GM12892 (cell line): Measurements from ENCODE around the gene PRELID2.

Experiments
- DNase-seq: peaks from one replicate; pipeline ENCODE4 v3.0.0; 2011; ENCODE audit not compliant: insufficient read length
- FAIRE-seq: peaks from 2 replicates; lab custom pipeline; 2011; peaks lifted over from hg19 to GRCh38; lab: Jason Lieb, UNC
- POLR2A ChIP-seq: IDR thresholded peaks from 2 replicates; pipeline ENCODE4 v1.6.1; 2011; ENCODE audit warnings: low read depth, low read length, control low read depth
- POLR2AphosphoS5 ChIP-seq: IDR thresholded peaks from 2 replicates; pipeline ENCODE4 v1.6.1; 2011; ENCODE audit warnings: low read depth, low read length, control low read depth
- TAF1 ChIP-seq: IDR thresholded peaks from 2 replicates; pipeline ENCODE4 v1.6.1; 2011; ENCODE audit warnings: low read depth, mild to moderate bottlenecking, control low read depth, low read length, borderline replicate concordance

PRELID2 gene

DNA sequence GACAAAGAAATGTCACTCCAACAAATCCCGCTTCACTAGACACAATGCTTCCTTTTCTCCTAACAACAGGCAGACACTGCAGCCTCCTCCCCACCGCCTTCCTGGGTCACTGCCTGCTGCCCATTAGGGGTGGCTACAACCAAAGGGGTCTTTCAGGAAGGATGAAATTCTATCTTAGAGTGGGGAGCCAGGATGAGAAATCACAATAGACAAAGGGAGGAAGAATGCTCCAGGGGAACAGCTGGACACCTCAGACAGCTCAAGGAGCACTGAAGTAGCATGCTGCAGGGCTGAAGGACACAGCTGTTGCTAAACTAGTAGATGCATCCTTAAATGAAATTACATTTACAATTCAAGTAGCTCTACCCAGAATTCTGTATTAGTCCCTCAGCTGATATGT is 54.2 kb downstream of the PRELID2 start:
- no peak for FAIRE-seq
- no peak for DNase-seq

DNA sequence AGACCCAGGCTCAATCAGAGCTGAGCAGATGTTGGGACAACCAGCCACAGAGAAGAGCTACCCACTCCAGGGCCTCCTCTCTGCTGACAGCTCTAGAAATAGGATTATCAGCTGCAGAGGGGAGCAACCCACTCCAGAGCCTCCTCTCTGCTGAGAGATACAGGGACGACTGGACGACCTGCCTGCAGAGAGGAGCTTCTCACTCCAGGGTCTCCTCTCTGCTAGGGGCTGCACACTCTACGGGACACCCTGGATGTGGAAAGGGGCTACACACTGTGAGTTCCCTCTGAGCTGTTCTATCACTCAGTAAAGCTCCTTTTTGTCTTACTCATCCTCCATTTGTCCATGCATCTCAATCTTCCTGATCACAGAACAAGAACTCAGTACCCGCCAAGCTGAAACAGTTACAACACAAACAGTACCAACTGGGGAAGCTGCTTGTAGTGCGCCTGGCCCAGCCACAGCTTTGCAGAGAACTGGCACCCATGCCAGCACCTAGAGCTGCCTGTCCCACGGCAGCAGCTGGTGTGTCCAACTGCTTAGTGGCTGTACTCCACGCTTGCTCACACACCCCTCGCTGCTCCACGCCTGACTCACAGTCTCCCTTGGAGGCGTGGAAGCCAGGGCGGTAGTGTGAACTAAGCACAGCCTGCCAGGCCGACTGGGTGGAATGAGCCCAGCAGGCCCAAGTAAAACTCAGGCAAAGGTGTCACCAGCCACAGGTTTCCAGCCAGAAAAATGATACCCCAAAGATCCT is 56.8 kb downstream of the PRELID2 start:
- TF ChIP-seq POLR2AphosphoS5 (no peak), POLR2A (no peak), TAF1 (no peak)
- FAIRE-seq = no peak
- no peak for DNase-seq

More for the DNA sequence above, 54.2 kb downstream of the PRELID2 start:
- TF ChIP-seq POLR2AphosphoS5 (no peak), TAF1 (no peak), POLR2A (no peak)

DNA sequence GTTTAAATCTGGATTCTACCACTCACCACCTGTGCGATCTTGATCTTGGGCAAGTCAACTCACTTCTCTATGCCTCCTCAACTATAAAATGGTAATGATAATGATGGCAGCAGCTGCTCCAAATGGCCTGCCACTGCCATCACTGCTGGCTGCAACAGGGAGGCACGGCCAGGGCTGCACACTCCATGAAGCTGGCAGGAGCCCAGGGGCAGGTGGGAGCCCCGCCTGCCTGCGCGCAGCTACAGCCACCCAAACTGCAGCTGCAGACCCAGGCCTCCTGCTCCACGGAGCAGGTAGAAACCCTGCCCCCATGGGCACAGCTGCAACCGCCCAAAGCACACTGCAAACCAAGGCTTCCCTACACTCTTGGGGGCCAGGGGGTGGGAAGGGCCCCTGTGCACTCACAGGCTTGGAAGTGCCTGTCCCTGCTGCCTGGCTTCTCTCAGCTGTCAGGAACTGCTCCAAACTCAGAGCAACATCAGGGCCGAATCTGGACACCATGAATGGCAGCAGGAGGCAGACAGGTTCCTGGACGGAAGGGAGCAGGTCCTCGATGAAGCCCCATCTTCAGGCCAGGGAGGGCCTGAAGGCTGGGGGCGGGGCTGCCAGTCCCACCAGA is 57.6 kb downstream of the PRELID2 start:
- TF ChIP-seq POLR2A = no peak
- TF ChIP-seq POLR2AphosphoS5 = no peak
- TF ChIP-seq TAF1 = no peak
- FAIRE-seq (no peak), DNase-seq (no peak)

DNA sequence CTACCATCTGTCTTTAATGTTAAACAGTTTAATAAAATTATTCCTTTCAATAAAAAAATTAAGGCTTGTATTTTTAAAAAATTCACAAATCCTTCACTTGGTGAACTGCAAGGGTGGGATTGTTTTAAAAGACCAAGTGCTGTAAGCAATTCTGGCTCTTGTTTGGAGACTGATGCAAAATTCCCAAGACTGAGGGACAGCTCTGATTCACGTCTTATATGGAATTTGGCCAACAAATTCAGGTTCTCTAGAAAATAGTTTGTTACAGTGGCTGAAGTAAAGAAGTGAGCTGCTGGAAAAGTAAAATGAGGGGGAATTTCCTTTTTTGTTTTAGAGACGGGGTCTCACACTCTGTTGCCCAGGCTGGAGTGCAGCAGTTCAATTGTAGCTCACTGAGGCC is 58.3 kb downstream of the PRELID2 start:
- FAIRE-seq (no peak), DNase-seq (no peak)
- no peak for TF ChIP-seq POLR2A
- no peak for TF ChIP-seq TAF1
- TF ChIP-seq POLR2AphosphoS5 = no peak

DNA sequence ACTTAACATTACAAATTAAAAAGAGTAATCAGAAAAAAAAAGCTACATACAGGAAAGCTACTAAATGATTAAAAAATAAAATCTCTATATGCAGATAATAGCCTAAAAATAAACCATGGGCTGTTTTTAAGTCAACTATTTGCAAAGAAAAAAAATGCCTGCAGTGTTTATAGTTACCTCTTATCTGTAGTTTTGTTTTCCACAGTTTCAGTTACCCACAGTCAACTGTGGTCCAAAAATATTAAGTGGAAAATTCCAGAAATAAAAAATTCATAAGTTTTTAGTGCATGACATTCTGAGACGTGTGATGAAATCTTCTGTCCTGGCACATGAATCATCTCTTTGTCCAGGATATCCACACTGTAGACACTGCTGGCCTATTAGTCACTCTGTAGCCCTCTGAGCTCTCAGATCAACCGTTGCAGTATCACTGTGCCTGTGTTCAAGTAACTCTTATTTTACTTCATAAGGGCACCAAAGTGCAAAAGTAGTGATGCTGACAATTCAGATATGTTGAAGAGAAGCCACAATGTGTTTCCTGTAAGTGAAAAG is 59.2 kb downstream of the PRELID2 start:
- DNase-seq (no peak), FAIRE-seq (no peak)
- TF ChIP-seq POLR2A = no peak
- no peak for TF ChIP-seq TAF1
- TF ChIP-seq POLR2AphosphoS5 = no peak

DNA sequence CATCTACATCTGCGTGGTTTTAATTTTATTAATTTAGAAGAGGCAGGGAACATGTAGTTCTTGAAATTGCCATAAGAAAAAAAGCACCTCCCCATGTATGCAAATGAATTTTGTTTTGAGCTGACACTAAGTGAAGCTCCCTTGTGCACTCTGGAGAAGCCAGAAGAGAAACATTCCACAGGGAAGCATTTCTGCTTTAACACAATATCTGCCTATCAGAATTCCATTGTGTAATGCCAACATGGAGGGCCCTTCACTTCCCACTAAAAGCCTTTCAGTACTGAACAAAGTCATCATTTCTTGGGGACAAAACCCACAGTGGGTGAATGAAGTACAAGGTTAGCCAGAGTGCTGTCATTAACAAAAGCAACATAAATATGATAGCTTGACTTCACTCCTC is 59.7 kb downstream of the PRELID2 start:
- TF ChIP-seq POLR2AphosphoS5 (no peak), POLR2A (no peak), TAF1 (no peak)
- DNase-seq (no peak), FAIRE-seq (no peak)

DNA sequence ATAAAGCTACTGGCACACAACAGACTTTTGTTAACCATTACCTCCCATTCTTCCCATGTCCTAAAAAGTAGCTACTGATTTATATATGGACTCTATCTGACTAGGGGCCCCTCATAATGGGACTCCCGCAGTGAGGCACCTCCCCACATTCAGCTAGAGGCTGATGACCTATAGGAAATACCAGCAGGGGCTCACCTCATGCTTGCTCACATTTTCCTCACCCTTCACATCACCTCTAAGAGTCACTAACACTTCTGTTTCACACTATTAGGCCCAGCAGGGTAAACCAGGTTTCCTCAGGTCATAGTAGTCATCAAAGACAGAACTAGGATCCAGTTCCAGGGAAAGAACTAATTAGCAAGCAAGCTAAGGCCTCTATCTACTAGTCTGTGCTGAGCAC is 60.7 kb downstream of the PRELID2 start:
- no peak for FAIRE-seq
- DNase-seq = no peak
- TF ChIP-seq TAF1 (no peak), POLR2AphosphoS5 (no peak), POLR2A (no peak)

DNA sequence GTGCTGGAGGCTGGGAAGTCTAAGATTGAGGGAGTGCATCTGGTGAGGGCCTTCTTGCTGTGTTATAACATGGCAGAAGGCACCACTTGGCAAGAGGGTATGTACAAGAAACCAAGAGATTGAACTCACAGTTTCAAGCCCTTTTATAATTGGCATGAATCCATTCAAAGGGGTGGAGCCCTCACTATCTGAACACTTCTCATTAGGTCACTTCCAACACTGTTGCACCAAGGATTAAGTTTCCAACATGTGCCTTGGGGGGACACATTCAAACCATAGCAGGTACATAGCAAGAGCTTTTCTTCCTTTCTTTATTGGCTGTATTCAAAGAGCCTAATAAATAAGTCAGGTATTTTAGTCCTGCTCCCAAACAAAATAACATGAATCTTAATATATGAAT is 62.7 kb downstream of the PRELID2 start:
- TF ChIP-seq POLR2AphosphoS5 (no peak), TAF1 (no peak), POLR2A (no peak)
- no peak for DNase-seq
- no peak for FAIRE-seq

DNA sequence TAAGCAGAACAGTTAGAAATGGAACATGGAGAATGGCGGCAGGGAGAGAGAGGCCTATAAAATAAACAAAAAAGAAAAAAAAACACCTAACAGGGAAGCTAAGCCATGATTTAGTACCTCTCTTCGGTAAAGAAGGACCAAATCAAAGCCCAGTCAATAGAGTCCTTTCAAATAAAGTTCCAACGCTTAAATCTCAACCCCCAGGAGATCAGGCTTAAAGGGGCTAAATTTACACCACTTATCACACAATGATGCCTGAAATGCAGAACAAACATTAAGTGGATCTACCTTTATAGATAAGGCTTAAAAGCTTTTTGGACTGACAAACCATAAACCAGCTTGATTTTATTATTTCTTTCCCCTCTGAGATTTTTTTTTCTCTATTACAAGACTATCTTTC is 66.3 kb downstream of the PRELID2 start:
- FAIRE-seq (no peak), DNase-seq (no peak)
- no peak for TF ChIP-seq TAF1
- TF ChIP-seq POLR2AphosphoS5 = no peak
- no peak for TF ChIP-seq POLR2A

DNA sequence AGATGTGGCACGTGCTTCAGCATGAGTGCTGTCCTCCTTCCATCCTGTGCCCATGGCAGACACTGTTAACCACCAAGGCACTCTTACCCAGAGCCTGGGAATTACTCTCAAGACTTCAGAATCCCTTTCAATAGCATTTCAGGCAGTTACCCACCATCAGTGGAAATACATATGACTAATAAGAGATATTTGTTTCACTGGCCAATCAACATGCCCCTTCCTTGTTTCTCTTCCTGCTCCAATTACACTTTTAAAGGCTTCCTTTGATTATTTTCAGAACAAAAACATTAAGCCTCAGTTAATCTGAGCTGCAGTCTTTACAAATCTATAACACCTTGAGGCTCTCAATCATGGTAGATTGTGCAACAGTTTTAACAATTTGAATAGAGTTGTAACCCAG is 70.8 kb downstream of the PRELID2 start:
- no peak for FAIRE-seq
- DNase-seq = no peak
- TF ChIP-seq TAF1 = no peak

DNA sequence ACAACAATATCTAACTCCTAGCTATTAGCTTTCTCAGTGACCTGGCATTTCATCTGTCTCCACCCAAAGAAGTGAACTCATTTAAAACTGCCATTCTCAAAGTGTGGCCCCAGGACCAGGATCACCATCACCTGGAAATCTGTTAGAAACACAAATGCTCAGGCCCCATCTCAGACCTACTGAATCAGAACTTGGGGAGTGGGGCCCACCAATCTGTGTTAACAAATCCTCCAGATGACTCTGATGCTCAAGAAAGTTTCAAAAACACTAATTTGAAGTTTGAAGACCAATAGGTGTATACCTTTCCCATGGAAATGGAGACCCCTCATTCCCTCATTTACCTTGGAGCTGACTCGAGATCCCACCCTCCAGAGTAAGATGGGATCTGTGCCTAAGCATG is 72.3 kb downstream of the PRELID2 start:
- no peak for DNase-seq
- FAIRE-seq = no peak
- no peak for TF ChIP-seq POLR2AphosphoS5
- no peak for TF ChIP-seq TAF1
- no peak for TF ChIP-seq POLR2A

DNA sequence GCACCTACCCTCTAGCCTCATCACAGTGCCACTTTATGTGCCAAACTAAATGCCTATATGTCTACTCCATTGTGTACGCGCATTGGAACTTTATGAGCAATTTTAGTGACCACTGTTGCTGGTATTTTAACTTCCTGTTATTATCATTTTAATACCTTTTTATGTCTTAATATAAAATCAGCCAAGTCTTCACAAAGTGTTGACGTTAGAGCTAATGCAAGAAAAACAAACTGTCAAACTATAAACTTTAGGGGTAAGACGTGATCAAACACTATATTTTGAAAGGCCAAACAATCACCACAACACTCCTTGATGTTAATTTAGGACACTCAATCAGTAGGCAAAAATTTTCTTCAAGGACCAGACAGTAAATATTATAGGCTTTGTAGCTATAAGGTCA is 73.9 kb downstream of the PRELID2 start:
- TF ChIP-seq TAF1 (no peak), POLR2AphosphoS5 (no peak), POLR2A (no peak)
- no peak for DNase-seq
- FAIRE-seq = no peak
